ENCODE results near the gene TRAF3IP1. TPM values are rescaled to one million over a fixed set of nuclear protein-coding genes. Genes with fewer than 3 reads are reported as not detected.

Gene TRAF3IP1
- total RNA-seq, 4 donors from 2014 or later = 11.6 to 17.4 (median 15.7) TPM

DNA sequence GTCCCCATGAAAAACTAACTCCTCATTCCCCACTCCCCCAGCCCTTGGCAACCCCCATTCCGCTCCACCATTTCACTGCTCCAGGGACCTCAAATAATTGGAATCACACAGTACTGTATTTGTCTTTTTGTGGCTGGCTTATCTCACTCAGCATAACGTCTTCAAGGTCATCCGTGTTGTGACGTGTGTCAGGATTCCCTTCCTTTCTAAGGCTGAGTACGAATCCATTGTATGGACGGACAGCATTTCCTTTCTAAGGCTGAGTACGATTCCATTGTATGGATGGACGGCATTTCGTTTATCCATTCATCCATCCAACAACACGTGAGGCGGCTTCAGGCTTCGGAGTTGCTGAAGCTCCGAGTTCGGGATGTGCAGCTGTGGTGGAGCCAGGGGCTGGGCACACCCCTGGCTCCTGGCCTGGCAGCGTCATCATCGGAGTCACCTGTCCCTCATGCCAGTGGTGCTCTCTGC, 105.2 kb downstream of the TRAF3IP1 start:
- Histone ChIP-seq H3K27ac (peak overlapping the region in 2 of 4 donors; percentile 83 to 88), H3K4me1 (peaks cover 0 to 52% (median 36%) of the 10 kb centered on the region in 4 donors), H3K27me3 (no peaks in the 10 kb centered on the region), H3K9me3 (peaks cover 0 to 8% (median 0%) of the 10 kb centered on the region in 4 donors), H3K36me3 (peaks cover 0 to 7% (median 0%) of the 10 kb centered on the region in 3 donors), H3K4me3 (peak overlapping the region in 2 of 4 donors; percentile 61 to 93)
- 65 to 67% methylated on average over 13 to 16 of the region's 16 CpGs for WGBS, 2 donors
- TF ChIP-seq EP300 (IDR thresholded peaks at IDR 0.05) (no peak), POLR2A (IDR thresholded peaks at IDR 0.05) (no peak), CTCF (IDR thresholded peaks at IDR 0.05) (no peak)
- DNase-seq (ENCODE audit: low spot score in 2 of 2) = no peak

GRCh38 chr2:238425979-238426567, 105.8 kb downstream of the TRAF3IP1 start:
- WGBS, 2 donors = 1 to 6% methylated on average over 15 to 24 of the region's 24 CpGs
- H3K27ac ChIP-seq = peak overlapping the region; percentile 75 to 95 (median 86)
- peaks cover 0 to 47% (median 32%) of the 10 kb centered on the region in 4 donors for H3K4me1 ChIP-seq
- H3K9me3 ChIP-seq = peaks cover 0 to 13% (median 0%) of the 10 kb centered on the region in 4 donors
- H3K36me3 ChIP-seq = peaks cover 0 to 12% (median 0%) of the 10 kb centered on the region in 3 donors
- DNase-seq (ENCODE audit: low spot score in 2 of 2) = no peak
- H3K27me3 ChIP-seq = no peaks in the 10 kb centered on the region
- TF ChIP-seq EP300 (IDR thresholded peaks at IDR 0.05) (no peak), CTCF (IDR thresholded peaks at IDR 0.05) (no peak), POLR2A (IDR thresholded peaks at IDR 0.05) (no peak)
- H3K4me3 ChIP-seq = peak overlapping the region; percentile 49 to 93 (median 74)

- H3K9me3 ChIP-seq = peaks cover 0 to 15% (median 0%) of the 10 kb centered on the region in 4 donors
Measured at GRCh38 chr2:238426568-238427434, 106.5 kb downstream of the TRAF3IP1 start, which contains the start of gene ASB1. TSS of gene ASB1 (plus strand) at chr2:238426927. CDS start at chr2:238427071, 144 bp downstream.

GRCh38 chr2:238427435-238428162, 107.3 kb downstream of the TRAF3IP1 start:
- peaks cover 0 to 35% (median 22%) of the 10 kb centered on the region in 4 donors for H3K4me1 ChIP-seq
- H3K27ac ChIP-seq = peak overlapping the region; percentile 75 to 95 (median 86)
- WGBS, 2 donors = 7 to 8% methylated on average over 19 to 20 of the region's 20 CpGs
- peak overlapping the region; percentile 49 to 93 (median 74) for H3K4me3 ChIP-seq
- H3K36me3 ChIP-seq = peaks cover 0 to 16% (median 0%) of the 10 kb centered on the region in 3 donors
- DNase-seq (ENCODE audit: low spot score in 2 of 2) = no peak
- no peaks in the 10 kb centered on the region for H3K27me3 ChIP-seq
- H3K9me3 ChIP-seq = peaks cover 0 to 15% (median 0%) of the 10 kb centered on the region in 4 donors
- no peak for TF ChIP-seq POLR2A (IDR thresholded peaks at IDR 0.05)
- no peak for TF ChIP-seq EP300 (IDR thresholded peaks at IDR 0.05)
- no peak for TF ChIP-seq CTCF (IDR thresholded peaks at IDR 0.05)

More at GRCh38 chr2:238426568-238427434, 106.5 kb downstream of the TRAF3IP1 start, which contains the start of gene ASB1:
- TF ChIP-seq CTCF (IDR thresholded peaks at IDR 0.05) (peak in 1 of 5 experiments; percentile 11), POLR2A (IDR thresholded peaks at IDR 0.05) (no peak), EP300 (IDR thresholded peaks at IDR 0.05) (peak in 1 of 2 donors; percentile 33)
- DNase-seq (ENCODE audit: low spot score in 2 of 2) = peak; percentile 53 to 55
- 0% methylated on average over 34 to 56 of the region's 104 CpGs for WGBS, 2 donors
- Histone ChIP-seq H3K27me3 (no peaks in the 10 kb centered on the region), H3K4me3 (peak within 1 kb of the TSS; percentile 49 to 93 (median 74)), H3K27ac (peak within 1 kb of the TSS; percentile 75 to 95 (median 86)), H3K4me1 (peaks cover 0 to 39% (median 25%) of the 10 kb centered on the region in 4 donors), H3K36me3 (peaks cover 0 to 16% (median 0%) of the 10 kb centered on the region in 3 donors)
